Occipital lobe (tissue), 2 donors: ENCODE results near the gene CTSZ. TPM values are rescaled to one million over a fixed set of nuclear protein-coding genes. Genes with fewer than 3 reads are reported as not detected.
"Not testable (repeated sequence)": the region's sequence is repeated elsewhere in the genome, so short reads cannot be mapped to it uniquely, and the experiment has no call there.

Source experiments
- DNase-seq: peaks from one replicate; lab custom pipeline; 2025; lab: John Stamatoyannopoulos, UW
- total RNA-seq: library from RNA; depleted of rRNA; stranded (reverse); fragments of >200 nt; gene quantifications from one replicate; pipeline ENCODE4 v1.2.3, GENCODE V29; 2014

Gene CTSZ
- total RNA-seq, 1 donor from 2014 or later, result 12.2 TPM

DNA sequence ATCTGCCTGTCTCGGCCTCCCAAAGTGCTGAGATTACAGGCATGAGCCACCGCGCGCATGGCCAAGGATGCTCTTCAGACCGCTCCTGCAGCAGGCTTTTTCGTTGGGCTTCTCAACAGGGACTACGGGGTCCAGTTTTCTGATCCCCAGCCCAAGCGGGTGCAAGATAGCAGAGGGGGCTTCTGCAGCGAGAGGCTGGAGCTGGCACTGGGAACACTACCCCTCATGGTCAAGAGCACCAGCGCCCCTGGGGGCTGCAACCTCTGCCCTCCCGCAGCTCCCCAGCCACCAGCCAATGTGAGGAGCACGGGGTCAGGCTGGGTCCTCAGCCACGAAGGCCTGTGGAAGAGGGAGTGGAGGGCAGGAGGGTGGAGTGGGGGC, 6.0 kb downstream of the CTSZ start:
- no peak for DNase-seq

- DNase-seq, result no peak
Observed at GRCh38 chr20:59000326-59000725, 6.7 kb downstream of the CTSZ start.

- DNase-seq, result no peak
Observed at GRCh38 chr20:58998656-58999055, 8.4 kb downstream of the CTSZ start.

GRCh38 chr20:58997141-58997770, 9.8 kb downstream of the CTSZ start:
- DNase-seq, result no peak

DNA sequence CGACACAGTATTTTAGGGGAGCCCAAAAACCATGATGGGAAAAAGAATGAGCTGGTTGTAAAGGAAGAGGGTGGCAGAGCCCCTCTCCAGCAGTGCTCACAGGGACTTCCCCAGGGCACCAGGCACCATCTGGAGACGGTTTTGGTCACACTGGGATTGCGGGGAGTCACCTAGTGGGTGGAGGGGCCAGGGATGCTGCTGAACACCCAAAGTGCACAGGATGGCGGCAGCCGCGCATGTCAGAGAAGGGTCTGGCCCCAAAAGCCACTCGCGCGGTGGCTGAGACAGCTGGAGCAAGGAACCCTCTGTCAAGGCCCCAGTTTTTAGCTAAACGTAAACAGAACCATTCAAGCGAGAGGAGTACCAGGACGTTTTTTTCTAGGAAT, 10.8 kb downstream of the CTSZ start:
- DNase-seq, result no peak

- no peak for DNase-seq
Observed at GRCh38 chr20:58995461-58996225, 11.4 kb downstream of the CTSZ start.

DNA sequence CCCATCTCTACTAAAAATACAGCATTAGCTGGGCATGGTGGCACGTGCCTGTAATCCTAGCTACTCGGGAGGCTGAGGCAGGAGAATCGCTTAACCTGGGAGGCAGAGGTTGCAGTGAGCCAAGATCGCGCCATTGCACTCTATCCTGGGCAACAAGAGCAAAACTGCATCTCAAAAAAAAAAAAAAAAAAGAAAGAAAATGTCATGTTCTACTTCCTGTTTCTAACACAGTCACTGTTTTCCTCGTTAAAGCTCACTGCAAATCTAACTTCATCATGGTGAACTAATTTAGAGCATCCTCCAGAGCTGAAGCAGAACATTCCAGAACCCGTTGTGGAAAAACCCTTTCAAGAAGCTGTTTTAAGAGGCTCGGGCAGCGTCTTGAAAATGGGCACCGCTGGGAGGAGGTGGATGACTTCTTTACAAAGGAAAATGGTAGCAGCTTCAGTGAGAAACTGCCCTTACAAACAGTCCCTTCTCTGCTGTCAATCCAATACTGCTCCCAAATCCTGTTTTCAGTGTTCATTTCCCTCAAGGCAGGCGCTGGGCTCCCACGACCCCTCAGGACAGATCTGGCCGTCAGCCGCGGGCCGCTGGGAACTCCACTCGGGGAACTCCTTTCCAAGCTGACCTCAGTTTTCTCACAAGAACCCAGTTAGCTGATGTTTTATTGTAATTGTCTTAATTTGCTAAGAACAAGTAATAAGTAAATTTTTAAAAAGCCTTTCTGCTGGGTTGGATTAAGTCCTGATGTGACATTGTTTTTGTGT, 12.5 kb downstream of the CTSZ start:
- DNase-seq, result no peak

DNA sequence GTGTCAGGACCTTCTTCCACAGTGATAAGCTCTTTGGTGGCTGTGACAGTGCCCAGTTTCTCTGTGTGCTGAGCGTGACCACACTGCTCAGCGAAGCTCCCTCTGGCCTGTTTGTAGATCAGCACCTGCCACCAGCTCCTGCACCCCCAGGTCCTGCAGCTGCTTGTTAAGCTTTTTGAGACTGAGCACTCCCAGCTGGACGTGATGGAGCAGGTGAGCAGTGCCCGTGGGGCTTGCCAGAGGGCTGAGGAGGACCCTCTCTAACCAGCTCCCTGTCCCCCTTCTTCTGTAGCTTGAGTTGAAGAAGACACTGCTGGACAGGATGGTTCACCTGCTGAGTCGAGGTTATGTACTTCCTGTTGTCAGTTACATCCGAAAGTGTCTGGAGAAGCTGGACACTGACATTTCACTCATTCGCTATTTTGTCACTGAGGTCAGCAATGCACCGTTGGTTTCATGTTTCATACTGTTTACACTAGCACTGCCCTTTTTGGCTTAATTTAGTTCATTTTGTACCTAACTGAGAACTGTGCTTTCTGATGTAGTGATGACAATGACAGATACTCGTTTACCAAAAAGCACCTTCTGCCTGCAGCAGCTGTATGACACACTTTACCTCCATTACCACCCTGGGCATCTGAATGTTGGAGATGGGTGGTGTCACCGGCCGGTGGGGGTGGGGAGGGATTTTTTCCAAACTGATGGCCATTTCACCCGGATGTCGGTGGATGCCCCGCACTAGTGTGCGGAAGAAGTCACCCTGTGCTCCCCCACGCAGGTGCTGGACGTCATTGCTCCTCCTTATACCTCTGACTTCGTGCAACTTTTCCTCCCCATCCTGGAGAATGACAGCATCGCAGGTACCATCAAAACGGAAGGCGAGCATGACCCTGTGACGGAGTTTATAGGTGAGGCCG, 13.5 kb downstream of the CTSZ start:
- DNase-seq, result no peak

GRCh38 chr20:58992911-58993310, 14.1 kb downstream of the CTSZ start:
- no peak for DNase-seq

DNA sequence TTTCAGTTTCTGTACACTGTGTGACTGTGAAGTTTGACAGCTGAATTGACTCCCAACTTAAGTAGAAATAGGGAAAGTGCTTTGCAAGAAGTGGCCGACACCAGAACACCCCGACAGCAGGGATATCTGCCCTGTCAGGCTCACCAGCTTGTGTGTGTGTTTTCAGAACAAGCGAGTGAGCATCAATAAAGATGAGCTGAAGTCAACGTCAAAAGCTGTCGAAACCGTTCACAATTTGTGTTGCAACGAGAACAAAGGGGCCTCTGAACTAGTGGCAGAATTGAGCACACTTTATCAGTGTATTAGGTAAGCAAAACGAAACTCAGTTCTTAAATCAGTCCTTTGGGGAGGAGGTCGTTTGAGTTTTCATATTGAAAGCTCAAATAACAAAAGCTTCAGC, 15.3 kb downstream of the CTSZ start:
- DNase-seq, result no peak

GRCh38 chr20:58990651-58991445, 16.2 kb downstream of the CTSZ start:
- no peak for DNase-seq

DNA sequence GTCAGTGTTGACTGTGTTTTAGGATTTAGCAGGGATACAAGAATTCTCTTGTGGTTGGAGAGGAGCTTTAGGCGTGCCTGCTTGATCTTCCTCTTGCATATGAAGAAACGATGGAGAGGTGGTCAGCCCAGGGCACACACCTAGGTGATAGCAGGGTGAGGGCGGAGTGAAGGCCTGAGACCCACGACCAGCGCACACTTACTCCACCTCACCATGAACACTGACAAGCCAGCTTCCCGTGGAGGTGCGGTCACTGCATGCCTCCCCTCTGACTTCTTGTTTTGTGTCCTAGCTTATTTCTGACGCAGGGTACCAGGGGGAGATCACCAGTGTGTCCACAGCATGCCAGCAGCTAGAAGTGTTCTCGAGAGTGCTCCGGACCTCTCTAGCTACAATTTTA, 17.9 kb downstream of the CTSZ start:
- DNase-seq, result no peak

- no peak for DNase-seq
Observed at GRCh38 chr20:58988565-58988882, 18.5 kb downstream of the CTSZ start.

DNA sequence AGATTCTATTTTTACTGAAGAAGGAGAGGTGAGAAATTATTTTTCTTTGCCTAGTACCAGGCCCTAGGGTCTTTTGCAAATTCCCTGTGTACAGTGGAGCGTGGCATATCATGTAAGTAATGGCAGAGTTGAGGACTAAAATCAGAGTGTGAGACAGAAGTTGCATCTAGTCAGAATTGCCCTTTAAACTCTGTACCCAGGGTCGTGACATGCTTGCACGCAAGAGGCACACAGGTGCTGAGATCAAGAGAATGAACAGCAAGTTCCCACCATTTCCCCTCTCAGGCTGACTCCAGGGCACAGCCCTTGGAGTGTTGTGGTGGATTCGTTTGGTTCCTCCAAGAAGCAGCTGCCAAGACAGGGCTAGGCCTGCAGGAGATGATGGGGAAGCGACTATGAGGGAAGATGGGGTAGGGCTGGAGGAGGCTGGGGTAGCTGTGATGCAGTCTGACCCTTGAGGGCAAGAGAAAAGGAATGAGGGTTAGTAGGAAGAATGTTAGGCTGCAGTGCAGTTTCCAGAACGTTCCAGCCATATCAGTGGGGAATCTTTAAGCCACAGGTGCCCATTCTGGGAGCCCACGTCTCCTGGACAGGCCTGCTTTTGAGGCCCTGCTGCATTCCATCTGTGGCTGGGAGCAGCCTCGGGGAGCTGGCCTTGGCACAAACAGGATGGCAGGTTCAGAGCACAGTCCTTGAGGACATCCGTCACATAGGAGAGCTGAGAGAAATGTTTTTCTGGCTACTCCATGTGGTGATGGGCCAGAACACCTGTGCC, 19.1 kb downstream of the CTSZ start:
- no peak for DNase-seq

DNA sequence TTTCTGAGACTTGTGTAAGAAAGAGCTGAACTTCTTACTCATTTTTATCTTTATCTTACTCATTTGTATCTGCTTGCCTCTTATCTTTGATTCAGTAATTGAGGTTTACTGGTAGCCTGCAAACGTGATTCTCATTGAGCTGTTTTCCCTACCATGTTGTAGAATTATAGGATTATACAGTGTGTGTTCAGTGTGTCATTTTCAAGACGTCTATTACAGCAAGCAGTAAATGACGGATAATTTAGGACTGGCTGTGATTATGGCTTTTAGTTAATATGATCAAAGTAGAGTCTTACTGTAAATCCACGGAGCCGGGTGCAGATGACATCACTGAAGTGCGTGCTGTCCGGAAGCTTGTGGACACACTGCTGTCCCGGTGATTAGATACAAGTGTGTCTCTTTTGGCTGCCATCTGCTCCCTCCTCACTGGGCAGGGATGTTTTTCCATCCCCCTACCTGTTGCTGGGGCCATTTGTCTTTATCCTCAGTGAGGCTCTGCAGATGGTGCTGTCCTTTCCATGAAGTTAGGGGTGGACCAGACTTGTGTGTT, 20.0 kb downstream of the CTSZ start:
- DNase-seq, result no peak

DNA sequence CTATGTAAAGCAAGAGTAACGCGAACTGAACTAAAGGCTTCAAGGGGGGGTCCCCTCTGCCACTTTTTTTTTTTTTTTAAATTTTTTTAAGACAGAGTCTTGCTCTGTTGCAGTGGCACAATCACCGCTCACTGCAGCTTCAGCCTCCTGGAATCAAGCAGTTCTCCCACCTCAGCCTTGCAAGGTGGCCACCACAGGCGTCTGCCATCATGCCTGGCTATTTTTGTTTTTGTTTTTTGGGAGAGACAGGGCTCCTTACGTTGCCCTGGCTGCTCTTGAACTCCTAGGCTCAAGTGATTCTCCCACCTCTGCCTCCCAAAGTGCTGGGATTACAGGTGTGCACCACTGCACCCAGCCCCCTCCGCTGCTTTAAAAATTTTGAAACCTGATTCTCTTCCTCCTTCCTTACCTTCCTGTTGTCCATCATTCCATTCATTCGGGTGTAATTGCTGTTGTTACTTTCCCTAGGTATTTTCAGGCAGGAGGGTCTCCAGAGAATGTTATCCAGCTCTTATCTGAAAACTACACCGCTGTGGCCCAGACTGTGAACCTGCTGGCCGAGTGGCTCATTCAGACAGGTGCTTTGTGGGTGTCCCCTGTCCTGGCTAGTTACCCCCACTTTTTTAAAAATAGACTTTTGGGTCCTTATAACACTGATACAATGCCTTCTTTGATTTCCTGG, 20.6 kb downstream of the CTSZ start:
- DNase-seq, result no peak

DNA sequence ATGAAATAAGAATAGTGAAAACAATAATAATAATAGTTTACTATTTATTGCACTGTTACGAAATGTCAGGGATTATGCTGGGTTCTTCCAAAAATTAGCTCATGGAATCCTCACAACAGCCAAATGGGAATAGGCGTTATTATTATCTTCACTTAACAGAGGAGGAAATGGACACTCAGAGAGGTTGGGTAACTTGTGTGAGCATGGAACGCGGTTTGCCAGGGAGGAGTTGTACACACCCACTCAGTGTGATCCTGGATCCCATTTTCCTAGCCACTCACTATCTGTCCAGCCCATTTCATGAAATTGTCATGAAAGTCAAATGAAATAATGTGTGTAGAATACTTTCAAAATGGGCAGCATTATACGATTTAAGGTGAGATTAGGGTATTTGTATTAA, 21.4 kb downstream of the CTSZ start:
- DNase-seq, result no peak

DNA sequence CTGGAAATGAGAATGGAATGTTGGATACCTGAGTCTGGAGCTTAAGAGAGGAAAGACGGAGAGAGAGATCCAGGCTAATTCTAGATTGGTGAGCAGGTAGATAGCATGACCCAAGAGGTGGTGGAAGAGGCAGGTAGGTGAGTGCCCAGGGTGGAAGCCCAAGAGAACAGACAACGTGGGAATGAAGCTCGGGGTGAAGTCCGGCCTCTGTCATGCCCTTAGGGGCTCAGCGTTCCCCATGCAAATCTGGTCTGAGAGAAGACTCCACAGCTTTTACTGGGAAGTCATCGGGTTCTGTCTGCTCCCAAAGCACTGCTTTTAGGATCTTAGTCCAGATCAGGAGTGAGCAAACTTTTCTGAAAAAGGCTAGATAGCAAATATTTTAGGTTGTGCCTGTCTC, 22.4 kb downstream of the CTSZ start:
- DNase-seq, result no peak

DNA sequence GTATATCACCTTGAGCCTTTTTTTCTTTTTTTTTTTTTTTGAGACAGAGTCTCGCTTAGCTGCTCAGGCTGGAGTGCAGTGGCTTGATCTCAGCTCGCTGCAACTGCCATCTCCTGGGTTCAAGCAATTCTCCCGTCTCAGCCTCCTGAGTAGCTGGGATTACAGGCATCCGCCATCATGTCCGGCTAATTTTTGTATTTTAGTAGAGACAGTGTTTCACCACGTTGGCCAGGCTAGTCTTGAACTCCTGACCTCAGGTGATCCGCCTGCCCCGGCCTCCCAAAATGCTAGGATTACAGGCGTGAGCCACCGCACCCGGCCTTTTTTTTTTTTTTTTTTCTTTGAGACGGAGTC, 24.0 kb downstream of the CTSZ start:
- DNase-seq, result not testable (repeated sequence)
